ENCODE data around the gene TLCD3B.

Gene TLCD3B

DNA sequence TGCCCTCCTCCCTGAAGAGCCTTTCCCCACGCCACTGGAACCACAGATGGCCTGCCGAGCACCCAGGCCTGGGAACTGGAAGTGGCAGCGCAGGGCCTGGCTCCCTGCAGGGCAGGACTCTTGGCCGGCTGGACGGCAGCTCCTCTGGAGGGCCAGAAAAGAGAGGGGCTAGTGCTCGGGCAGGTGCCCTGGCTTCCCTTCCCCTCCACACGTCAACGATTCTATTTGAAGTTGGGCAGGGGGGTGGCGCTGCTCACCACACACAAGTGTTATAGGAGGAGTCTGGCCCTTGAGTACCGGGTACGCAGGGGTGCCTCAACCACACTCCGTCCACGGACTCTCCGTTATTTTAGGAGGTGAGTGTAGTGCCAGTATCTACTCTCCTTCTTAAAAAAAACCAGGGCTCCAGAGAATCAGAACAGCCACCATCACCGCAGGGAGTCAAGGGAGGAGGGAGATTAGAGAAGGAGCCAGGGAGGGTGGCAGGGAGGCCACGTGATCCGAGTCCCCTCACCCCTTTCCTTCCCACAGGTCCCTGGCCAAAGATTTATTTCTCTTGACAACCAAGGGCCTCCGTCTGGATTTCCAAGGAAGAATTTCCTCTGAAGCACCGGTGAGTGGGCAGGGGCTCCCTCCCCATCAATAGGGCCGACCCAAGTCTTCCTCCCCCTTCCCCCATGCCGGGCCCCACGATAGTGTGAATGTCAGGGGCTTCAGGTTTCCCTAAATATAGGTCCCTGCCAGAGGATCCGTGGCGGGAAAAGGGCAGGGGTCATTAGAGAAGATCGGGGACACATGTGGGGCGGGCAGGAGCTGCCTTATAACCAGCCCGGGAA is 33.0 kb upstream of the TLCD3B start:
- peaks cover 20% of the 10 kb centered on the region for H3K36me3 ChIP-seq (ENCODE audit: control insufficient read depth, insufficient read depth, low read length)
- TF ChIP-seq, protein P1, sequence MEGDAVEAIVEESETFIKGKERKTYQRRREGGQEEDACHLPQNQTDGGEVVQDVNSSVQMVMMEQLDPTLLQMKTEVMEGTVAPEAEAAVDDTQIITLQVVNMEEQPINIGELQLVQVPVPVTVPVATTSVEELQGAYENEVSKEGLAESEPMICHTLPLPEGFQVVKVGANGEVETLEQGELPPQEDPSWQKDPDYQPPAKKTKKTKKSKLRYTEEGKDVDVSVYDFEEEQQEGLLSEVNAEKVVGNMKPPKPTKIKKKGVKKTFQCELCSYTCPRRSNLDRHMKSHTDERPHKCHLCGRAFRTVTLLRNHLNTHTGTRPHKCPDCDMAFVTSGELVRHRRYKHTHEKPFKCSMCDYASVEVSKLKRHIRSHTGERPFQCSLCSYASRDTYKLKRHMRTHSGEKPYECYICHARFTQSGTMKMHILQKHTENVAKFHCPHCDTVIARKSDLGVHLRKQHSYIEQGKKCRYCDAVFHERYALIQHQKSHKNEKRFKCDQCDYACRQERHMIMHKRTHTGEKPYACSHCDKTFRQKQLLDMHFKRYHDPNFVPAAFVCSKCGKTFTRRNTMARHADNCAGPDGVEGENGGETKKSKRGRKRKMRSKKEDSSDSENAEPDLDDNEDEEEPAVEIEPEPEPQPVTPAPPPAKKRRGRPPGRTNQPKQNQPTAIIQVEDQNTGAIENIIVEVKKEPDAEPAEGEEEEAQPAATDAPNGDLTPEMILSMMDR (IDR thresholded peaks at IDR 0.05; ENCODE audit: insufficient read depth, low read length, poor library complexity, severe bottlenecking), result peak; percentile 48
- peak; percentile 64 for DNase-seq (ENCODE audit: extremely low read depth, insufficient read length)
- H3K4me3 ChIP-seq (replicated peaks; ENCODE audit: low read depth, low read length), result peak overlapping the region; percentile 95
- no peaks in the 10 kb centered on the region for H3K27me3 ChIP-seq (replicated peaks; ENCODE audit: control insufficient read depth, insufficient read depth, low read length)

DNA sequence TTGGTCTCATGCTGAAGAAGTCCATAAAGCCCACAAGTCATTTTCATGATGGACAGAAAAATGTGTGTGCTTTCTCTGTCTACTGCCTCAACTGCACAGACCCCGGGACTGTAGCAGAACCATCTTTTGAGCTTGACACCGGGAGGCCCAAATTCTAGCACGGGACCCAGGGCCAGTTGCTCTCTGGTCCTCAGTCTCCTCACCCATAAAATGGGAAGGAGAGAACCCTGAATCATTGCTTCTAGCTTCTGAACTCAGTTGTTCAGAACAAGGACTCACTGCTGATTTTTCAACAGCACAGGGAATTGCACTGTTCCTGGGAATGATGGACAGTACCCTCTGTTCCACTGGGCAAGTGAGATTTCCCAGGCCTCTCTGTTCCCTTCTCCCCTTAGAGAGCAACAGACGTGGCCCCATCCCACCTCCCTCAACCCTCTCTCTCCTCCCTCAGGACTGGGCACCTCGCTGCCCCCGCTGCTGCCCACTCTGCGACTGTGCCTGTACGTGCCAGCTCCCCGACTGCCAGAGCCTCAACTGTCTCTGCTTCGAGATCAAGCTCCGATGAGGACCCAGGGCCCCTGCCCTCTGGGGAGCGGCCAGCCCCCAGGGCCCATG is 32.3 kb upstream of the TLCD3B start:
- TF ChIP-seq, protein P1 (IDR thresholded peaks at IDR 0.05; ENCODE audit: insufficient read depth, low read length, poor library complexity, severe bottlenecking), result no peak
- Histone ChIP-seq H3K27me3 (replicated peaks; ENCODE audit: control insufficient read depth, insufficient read depth, low read length) (no peaks in the 10 kb centered on the region), H3K36me3 (ENCODE audit: control insufficient read depth, insufficient read depth, low read length) (peaks cover 12% of the 10 kb centered on the region), H3K4me3 (replicated peaks; ENCODE audit: low read depth, low read length) (peak overlapping the region; percentile 95)
- no peak for DNase-seq (ENCODE audit: extremely low read depth, insufficient read length)

DNA sequence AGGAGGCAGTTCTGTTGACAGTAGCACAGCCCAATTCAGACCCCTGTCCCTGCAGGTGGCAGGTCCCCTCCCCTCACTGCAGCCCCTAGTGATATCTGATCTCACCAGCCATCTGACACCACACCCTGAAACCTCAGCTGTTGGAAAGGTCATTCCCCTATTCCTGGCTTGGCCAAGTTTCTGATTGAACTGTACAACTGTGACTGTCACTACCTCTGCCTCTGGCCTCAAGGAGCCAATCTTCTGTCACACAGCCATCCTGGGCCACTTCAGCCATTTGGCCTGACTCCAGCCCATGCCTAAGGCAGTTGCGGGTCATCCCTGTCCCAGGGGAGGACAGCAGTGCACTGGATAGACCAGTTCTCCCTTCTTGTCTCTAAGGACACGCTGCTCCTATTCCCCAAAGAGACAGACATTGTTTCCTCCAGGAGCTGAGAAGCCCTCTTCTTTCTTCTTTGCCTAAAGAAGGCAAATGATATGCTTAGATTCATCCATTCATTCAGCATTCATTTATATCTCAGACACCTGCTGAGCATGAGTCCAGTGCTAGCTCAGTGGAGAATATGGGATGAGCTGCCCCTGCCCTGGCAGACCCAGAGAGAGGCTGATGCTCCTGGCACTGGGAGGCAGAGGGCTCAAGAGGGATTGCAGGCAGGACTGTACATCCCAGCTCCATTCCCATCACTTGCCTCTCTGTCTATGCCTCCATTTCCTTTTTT is 29.9 kb upstream of the TLCD3B start:
- H3K36me3 ChIP-seq (ENCODE audit: control insufficient read depth, insufficient read depth, low read length), result no peaks in the 10 kb centered on the region
- no peak for DNase-seq (ENCODE audit: extremely low read depth, insufficient read length)

DNA sequence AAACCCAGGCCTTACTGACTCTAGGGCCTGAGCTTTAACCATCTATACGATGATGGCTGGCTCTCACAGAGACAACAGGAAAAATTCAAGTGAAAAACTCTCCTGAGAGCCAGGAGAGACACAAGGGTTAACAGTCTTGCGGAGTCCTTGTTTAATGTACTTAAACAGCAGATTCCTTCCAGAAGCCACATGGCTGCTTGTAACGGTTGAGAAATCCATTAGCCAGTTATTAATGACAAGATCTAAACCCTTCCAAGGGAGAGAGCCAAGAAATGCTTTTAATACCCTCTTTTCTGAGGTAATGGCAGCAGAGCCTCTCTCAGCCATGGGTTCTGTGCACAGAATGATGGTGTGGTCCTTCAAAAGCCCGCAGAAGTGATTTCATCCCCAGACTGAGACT is 29.3 kb upstream of the TLCD3B start:
- Histone ChIP-seq H3K4me3 (replicated peaks; ENCODE audit: low read depth, low read length) (no peak overlapping the region), H3K27me3 (replicated peaks; ENCODE audit: control insufficient read depth, insufficient read depth, low read length) (no peaks in the 10 kb centered on the region), H3K36me3 (ENCODE audit: control insufficient read depth, insufficient read depth, low read length) (no peaks in the 10 kb centered on the region)
- DNase-seq (ENCODE audit: extremely low read depth, insufficient read length), result no peak
- TF ChIP-seq, protein P1 (IDR thresholded peaks at IDR 0.05; ENCODE audit: insufficient read depth, low read length, poor library complexity, severe bottlenecking), result no peak

More for the DNA sequence above, 29.9 kb upstream of the TLCD3B start:
- TF ChIP-seq, protein P1 (IDR thresholded peaks at IDR 0.05; ENCODE audit: insufficient read depth, low read length, poor library complexity, severe bottlenecking), result no peak
- Histone ChIP-seq H3K4me3 (replicated peaks; ENCODE audit: low read depth, low read length) (no peak overlapping the region), H3K27me3 (replicated peaks; ENCODE audit: control insufficient read depth, insufficient read depth, low read length) (no peaks in the 10 kb centered on the region)

DNA sequence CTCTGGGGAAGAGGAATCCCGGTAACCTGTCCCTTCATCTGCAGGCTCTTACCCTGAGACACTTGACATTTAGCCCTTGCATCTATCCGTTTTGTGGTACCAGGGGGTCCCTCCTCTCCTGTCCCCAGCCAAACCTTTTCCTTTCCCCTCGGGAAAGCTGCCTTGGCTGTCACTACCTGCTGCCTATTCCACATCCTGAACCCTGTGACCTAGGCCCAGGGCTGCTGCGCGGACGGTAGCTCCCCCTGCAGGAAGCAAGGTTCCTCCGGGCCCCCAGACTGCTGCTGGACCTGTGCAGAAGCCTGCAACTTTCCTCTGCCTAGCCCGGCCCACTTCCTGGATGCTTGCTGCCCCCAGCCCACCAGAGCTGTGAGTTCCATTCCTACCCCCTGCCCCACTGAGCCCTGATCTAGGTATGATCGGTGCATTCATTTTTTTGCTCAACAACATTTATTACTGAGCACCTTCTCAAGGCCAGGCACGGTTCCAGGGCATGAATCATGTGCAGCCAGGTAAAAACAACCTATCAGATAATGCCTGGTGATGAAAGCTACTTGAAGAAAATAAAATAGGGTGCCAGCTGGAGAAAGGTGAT is 24.0 kb upstream of the TLCD3B start:
- TF ChIP-seq, protein P1 (IDR thresholded peaks at IDR 0.05; ENCODE audit: insufficient read depth, low read length, poor library complexity, severe bottlenecking), result peak; percentile 85
- Histone ChIP-seq H3K36me3 (ENCODE audit: control insufficient read depth, insufficient read depth, low read length) (no peaks in the 10 kb centered on the region), H3K4me3 (replicated peaks; ENCODE audit: low read depth, low read length) (no peak overlapping the region), H3K27me3 (replicated peaks; ENCODE audit: control insufficient read depth, insufficient read depth, low read length) (no peaks in the 10 kb centered on the region)
- peak; percentile 55 for DNase-seq (ENCODE audit: extremely low read depth, insufficient read length)
